Measurements from ENCODE around the gene FIBCD1.
"Not testable (repeated sequence)": the region's sequence is repeated elsewhere in the genome, so short reads cannot be mapped to it uniquely, and the experiment has no call there.

GRCh38 chr9:130954925-130955324, 15.9 kb upstream of the FIBCD1 start:
- TF ChIP-seq EZH2phosphoT487 (IDR thresholded peaks at IDR 0.05; ENCODE audit: insufficient read depth, low read depth); EZH2 (IDR thresholded peaks at IDR 0.05; ENCODE audit: insufficient read depth, poor library complexity, severe bottlenecking): not testable (repeated sequence)
